SK-MEL-5 (cell line): Measurements from ENCODE around the gene PCCA. TPM values are rescaled to one million over a fixed set of nuclear protein-coding genes. Genes with fewer than 3 reads are reported as not detected.
"Not testable (repeated sequence)": the region's sequence is repeated elsewhere in the genome, so short reads cannot be mapped to it uniquely, and the experiment has no call there.

Experiments used
- DNase-seq: peaks from one replicate; pipeline ENCODE4 v3.0.0-alpha.2; 2016; ENCODE audit warnings: low read depth, low spot score
- in situ Hi-C: cut with HindIII; loops from 2 replicates; pipeline ENCODE4 v1.10.0; 2016; ENCODE audit warnings: low sequenced_read_pairs, high pct_unique_total_duplicates, low pct_unique_long_range_greater_than_20kb
- total RNA-seq: library from RNA; depleted of rRNA; stranded (reverse); fragments of >200 nt; shearing (Covaris generic); gene quantifications from 2 replicates; pipeline ENCODE4 v1.2.3, GENCODE V29; 2014

PCCA gene
- total RNA-seq, 1 experiment from 2014 or later: 12.4 TPM

- in situ Hi-C loops: no loop called here
- no peak for DNase-seq
These were observed 261.7 kb downstream of the PCCA start for GRCh38 chr13:100350601-100351000.

DNA sequence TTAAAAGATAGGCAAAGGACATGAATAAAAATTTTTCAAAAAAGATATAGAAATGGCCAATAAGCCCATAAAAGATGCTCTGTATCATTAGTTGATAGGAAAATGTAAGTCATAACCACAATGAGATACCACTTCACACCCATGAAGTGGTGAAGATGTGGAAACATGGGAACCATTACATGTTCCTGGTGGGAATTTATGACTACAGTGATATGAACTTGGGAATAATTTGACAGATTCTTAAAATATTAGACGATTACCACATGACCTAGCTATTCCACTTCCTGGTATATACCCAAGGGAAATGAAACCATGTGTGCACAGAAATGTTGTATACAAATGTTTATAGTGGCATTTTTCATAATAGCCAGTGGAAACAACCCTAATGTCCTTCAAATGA is 267.5 kb downstream of the PCCA start:
- no peak for DNase-seq
- in situ Hi-C loops: no loop called here

GRCh38 chr13:100356889-100357288 is 268.0 kb downstream of the PCCA start:
- in situ Hi-C loops: no loop called here
- no peak for DNase-seq

GRCh38 chr13:100357764-100358163 is 268.9 kb downstream of the PCCA start:
- in situ Hi-C loops: no loop called here
- DNase-seq: no peak

GRCh38 chr13:100361504-100361903 is 272.6 kb downstream of the PCCA start:
- peak; percentile 53 for DNase-seq
- in situ Hi-C loops: no loop called here

- no peak for DNase-seq
- in situ Hi-C loops: no loop called here
These were observed 273.5 kb downstream of the PCCA start for GRCh38 chr13:100362371-100362770.

DNA sequence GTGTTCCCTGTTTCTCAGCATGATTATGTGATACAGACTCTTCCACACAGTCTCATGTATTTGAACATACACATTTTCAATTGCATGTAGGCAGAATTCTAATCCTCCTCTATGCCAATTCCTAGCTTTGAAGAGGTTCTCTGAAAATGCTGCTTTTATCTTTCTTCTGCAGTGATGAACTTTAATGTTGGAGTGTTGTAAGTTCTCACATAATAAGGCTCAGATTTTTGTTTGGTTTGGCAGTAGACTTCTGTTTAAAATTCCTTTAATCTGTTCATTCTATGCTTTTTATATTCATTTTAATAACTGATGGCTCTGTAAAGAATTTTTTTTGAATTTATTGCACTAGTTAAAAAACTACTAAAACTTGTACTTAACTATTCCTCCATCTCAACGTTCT is 273.9 kb downstream of the PCCA start:
- in situ Hi-C loops: no loop called here
- DNase-seq: no peak

DNA sequence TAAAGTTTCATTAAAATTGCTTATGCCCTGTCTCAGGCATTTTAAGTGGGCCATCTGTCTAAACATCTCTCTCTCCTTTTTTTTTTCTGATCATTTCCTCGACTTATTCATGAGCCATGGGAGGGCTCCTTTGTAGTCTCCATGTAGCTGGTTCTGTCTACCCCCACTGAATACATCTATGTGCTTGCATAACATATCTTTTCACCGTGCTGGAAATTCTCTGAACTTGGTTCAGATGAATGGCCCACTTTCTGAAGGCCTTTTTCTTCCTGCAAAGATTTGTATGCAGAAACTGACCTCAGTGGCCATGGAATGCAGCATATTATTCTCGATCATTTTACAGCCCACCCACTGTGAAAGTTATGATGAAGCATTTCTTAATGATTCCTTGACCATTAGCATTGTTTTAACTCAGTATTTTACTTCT is 274.4 kb downstream of the PCCA start:
- in situ Hi-C loops: no loop called here
- no peak for DNase-seq

- in situ Hi-C loops: no loop called here
- DNase-seq: no peak
These were observed 275.0 kb downstream of the PCCA start for GRCh38 chr13:100363874-100364273.

DNA sequence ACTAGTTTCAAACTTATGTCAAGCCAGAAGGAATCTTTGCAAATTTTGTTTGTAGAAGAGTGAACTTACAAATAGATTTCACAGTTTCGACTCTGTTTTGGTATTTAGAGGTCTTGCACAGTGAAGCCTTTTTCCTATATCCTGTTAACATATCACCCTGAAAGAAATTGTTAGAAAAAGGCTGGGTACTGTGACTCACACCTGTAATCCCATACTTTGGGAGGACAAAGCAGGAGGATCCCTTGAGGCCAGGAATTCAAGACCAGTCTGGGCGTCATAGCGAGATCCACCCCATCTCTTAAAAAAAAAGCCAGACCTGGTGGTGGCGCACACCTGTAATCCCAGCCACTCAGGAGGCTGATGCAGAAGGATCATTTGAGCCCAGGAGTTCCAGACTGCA is 275.7 kb downstream of the PCCA start:
- DNase-seq: no peak
- in situ Hi-C loops: no loop called here

GRCh38 chr13:100365680-100366079 is 276.8 kb downstream of the PCCA start:
- in situ Hi-C loops: no loop called here
- DNase-seq: no peak

DNA sequence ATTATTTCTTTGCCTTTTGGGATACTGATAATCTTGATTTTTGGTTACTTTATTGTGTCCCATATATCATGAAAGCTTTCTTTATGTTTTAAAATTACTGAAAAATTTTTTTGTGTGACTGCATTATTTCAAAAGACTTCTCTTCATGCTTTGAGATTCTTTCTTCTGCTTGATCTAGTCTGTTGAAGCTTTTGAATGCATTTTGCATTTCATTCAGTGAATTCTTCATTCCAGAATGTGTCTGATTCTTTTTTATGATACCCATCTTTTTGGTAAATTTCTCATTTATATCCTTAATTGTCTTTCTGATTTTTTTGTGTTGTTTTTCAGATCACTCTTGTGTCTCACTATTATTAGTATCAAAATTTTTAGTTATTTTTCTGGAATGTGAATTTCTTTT is 289.6 kb downstream of the PCCA start:
- in situ Hi-C loops: no loop called here
- no peak for DNase-seq

DNA sequence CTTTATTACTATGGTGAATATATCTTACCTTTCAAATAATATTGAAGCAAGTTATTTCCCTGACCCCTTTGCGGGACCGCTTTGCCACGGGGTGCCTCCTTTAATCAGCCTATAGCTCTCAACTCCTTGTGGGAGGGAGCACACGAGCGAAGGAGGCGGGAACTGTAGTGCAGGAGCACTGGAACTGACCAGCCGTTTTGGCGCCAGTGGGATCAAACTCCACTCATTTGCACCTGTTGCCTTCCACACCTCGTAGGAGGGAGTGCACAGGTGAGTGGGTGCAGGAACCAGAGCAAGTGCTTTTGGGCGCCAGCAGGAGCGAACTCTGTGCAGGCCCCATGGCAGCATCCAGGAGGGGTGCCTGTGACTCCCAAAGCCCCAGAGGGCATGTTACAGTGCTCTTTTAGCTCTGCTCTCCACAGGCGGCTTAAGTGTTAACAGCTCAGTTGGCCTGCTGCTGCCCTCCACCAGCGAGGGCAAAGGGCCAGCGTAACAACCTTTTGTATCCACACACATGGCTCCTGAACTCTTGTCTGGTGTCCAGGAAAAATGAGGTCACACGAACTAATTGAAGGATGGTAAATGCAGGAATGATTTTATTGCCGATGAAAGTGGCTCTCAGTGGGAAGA is 292.8 kb downstream of the PCCA start:
- no peak for DNase-seq
- in situ Hi-C loops: no loop called here

DNA sequence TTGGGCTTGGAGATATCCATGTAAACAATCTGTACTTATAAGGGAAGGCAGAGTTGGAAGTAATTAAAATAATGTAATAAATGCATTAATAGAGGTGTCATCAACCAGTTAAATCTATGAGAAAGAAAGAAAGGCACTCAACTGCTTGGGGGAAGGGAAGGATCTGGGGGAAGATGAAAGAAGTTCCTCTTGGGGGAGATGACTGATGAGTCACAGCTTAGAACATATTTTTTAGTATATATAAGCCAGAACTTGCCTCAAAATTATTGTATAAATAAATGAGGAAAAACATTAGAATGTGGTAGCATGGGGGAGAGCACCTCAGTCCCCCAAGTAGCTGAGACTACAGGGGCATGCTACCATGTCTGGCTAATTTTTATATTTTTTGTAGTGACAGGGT is 293.9 kb downstream of the PCCA start:
- in situ Hi-C loops: no loop called here
- no peak for DNase-seq

GRCh38 chr13:100387416-100387815 is 298.5 kb downstream of the PCCA start:
- in situ Hi-C loops: no loop called here
- DNase-seq: no peak

- in situ Hi-C loops: not testable (repeated sequence)
These were observed 299.3 kb downstream of the PCCA start for GRCh38 chr13:100388150-100388549.

DNA sequence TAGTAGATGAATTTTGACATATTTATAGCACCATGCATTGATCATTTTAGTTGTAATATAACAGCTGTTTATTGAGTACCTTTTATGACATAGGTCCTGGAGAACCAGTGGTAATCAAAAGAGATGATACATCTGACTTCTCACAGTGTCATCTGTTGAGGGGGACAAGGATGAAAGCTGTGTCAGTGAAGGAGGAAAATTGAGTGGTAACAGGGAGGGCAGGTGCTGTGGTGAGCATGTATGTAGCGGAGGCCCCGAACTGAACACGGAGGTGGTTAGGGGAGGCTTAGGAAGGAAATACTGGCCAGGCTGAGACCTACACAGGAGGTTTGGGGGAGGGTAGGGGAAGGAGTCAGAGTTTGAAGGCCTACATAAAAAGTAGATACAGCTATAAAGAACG is 300.0 kb downstream of the PCCA start:
- in situ Hi-C loops: no loop called here

More at GRCh38 chr13:100388150-100388549, 299.3 kb downstream of the PCCA start:
- not testable (repeated sequence) for DNase-seq

DNA sequence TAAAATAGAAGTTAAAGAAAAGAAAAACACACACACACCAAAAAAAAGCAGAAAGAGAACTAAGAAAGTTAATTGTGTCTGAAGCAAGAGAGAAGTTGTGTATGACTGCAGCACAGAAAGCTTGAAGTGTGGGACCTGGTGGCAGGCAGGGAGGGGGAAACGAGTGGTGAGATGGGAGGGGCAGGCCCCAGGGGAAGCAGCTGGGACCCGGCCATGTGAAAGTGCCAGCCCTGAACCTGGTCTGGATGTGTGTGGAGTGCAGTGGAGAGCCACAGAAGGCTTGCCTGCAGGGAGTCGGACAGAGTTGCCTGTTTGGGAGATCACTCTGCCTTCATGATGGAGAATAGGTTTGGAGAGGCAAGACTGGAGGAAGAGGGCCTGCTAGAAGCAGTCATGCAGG is 300.7 kb downstream of the PCCA start:
- no peak for DNase-seq
- in situ Hi-C loops: no loop called here

More for the DNA sequence above, 300.0 kb downstream of the PCCA start:
- no peak for DNase-seq

- DNase-seq: peak; percentile 98
- in situ Hi-C loops: no loop called here
These were observed 304.1 kb downstream of the PCCA start for GRCh38 chr13:100392709-100393630.
